ENCODE measurements around the gene MINK1. TPM values are rescaled to one million over a fixed set of nuclear protein-coding genes. Genes with fewer than 3 reads are reported as not detected.

Gene MINK1
- total and polyA plus RNA-seq, 2 donors (not counting 1 experiment from before 2014, with no cell fraction given), result 109 to 160 TPM

- Mint-ChIP-seq H3K4me3 (no peak overlapping the region), H3K4me1 (no peaks in the 10 kb centered on the region), H3K27me3 (no peaks in the 10 kb centered on the region), H3K9me3 (ENCODE audit: insufficient read depth) (no peaks in the 10 kb centered on the region), H3K27ac (no peak overlapping the region)
- H3K4me3 ChIP-seq (ENCODE audit: control extremely low read depth in 1 of 5, extremely low read depth in 1 of 5, insufficient read depth in 1 of 5, low read depth in 2 of 5, low read length in 4 of 5), result no peak overlapping the region
- peaks cover 0 to 30% of the 10 kb centered on the region in 2 experiments for H3K36me3 ChIP-seq (replicated peaks in 1 of 2; ENCODE audit: control extremely low read depth in 1 of 2, control insufficient read depth in 1 of 2, extremely low read depth in 1 of 2, insufficient read depth in 2 of 2, low read length in 1 of 2)
- H3K79me2 ChIP-seq (ENCODE audit: control insufficient read depth, insufficient read depth, low read length), result no peaks in the 10 kb centered on the region
- DNase-seq (no peak), ATAC-seq (ENCODE audit: low read depth) (no peak)
- no peaks in the 10 kb centered on the region for H3K9me3 ChIP-seq (ENCODE audit: control extremely low read depth in 1 of 3, control insufficient read depth in 2 of 3, insufficient read depth in 1 of 3, low read length in 2 of 3)
- no peaks in the 10 kb centered on the region for H3K27me3 ChIP-seq (replicated peaks in 1 of 4; ENCODE audit: control extremely low read depth in 1 of 4, control insufficient read depth in 3 of 4, insufficient read depth in 4 of 4, low read length in 3 of 4)
- no peaks in the 10 kb centered on the region for H4K20me1 ChIP-seq (ENCODE audit: control insufficient read depth, insufficient read depth, low read length, poor library complexity, severe bottlenecking)
- 100% methylated on average over 8 of the region's 13 CpGs for WGBS (ENCODE audit: insufficient coverage)
- H3K27ac ChIP-seq (ENCODE audit: low read length in 2 of 2), result no peak overlapping the region
- no peak overlapping the region for H3K4me2 ChIP-seq (replicated peaks; ENCODE audit: low read depth, low read length, poor library complexity, severe bottlenecking)
- H3K4me1 ChIP-seq (ENCODE audit: control insufficient read depth in 2 of 2, insufficient read depth in 2 of 2, low read length in 2 of 2), result no peaks in the 10 kb centered on the region
- H3K9ac ChIP-seq (ENCODE audit: low read length), result no peak overlapping the region
- TF ChIP-seq CTCF (IDR thresholded peaks at IDR 0.05) (no peak), EZH2 (IDR thresholded peaks at IDR 0.05; ENCODE audit: borderline replicate concordance, insufficient read depth, low read depth, low read length, poor library complexity, severe bottlenecking) (no peak)
- POLR2A ChIA-PET, result interaction anchor here (0.5 kb wide), 1 partner anchor 146 kb away, joined by 4 read pairs; no protein-coding TSS in a partner anchor
- CTCF ChIA-PET, result no interaction called here
- intact Hi-C loops (cut with micrococcal nuclease), result no loop called here
- H2AFZ ChIP-seq (ENCODE audit: insufficient read depth, low read depth, low read length, poor library complexity, severe bottlenecking), result no peak overlapping the region
Measured at GRCh38 chr17:4816826-4817225, 16.3 kb upstream of the MINK1 start.

GRCh38 chr17:4818276-4818675 lies 14.9 kb upstream of the MINK1 start:
- ATAC-seq (ENCODE audit: low read depth), result no peak
- no peak overlapping the region for H3K4me3 ChIP-seq (ENCODE audit: control extremely low read depth in 1 of 5, extremely low read depth in 1 of 5, insufficient read depth in 1 of 5, low read depth in 2 of 5, low read length in 4 of 5)
- no peaks in the 10 kb centered on the region for H4K20me1 ChIP-seq (ENCODE audit: control insufficient read depth, insufficient read depth, low read length, poor library complexity, severe bottlenecking)
- TF ChIP-seq EZH2 (IDR thresholded peaks at IDR 0.05; ENCODE audit: borderline replicate concordance, insufficient read depth, low read depth, low read length, poor library complexity, severe bottlenecking) (no peak), CTCF (IDR thresholded peaks at IDR 0.05) (no peak)
- H3K27ac Mint-ChIP-seq, result no peak overlapping the region
- H3K4me3 Mint-ChIP-seq, result no peak overlapping the region
- H3K27me3 ChIP-seq (replicated peaks in 1 of 4; ENCODE audit: control extremely low read depth in 1 of 4, control insufficient read depth in 3 of 4, insufficient read depth in 4 of 4, low read length in 3 of 4), result no peaks in the 10 kb centered on the region
- CTCF ChIA-PET, result no interaction called here
- H3K9ac ChIP-seq (ENCODE audit: low read length), result no peak overlapping the region
- H3K27ac ChIP-seq (ENCODE audit: low read length in 2 of 2), result no peak overlapping the region
- no peaks in the 10 kb centered on the region for H3K4me1 ChIP-seq (ENCODE audit: control insufficient read depth in 2 of 2, insufficient read depth in 2 of 2, low read length in 2 of 2)
- H3K9me3 Mint-ChIP-seq (ENCODE audit: insufficient read depth), result no peaks in the 10 kb centered on the region
- WGBS (ENCODE audit: insufficient coverage), result 98% methylated on average over 10 of the region's 12 CpGs
- no peaks in the 10 kb centered on the region for H3K4me1 Mint-ChIP-seq
- H3K27me3 Mint-ChIP-seq, result no peaks in the 10 kb centered on the region
- no peaks in the 10 kb centered on the region for H3K9me3 ChIP-seq (ENCODE audit: control extremely low read depth in 1 of 3, control insufficient read depth in 2 of 3, insufficient read depth in 1 of 3, low read length in 2 of 3)
- H3K4me2 ChIP-seq (replicated peaks; ENCODE audit: low read depth, low read length, poor library complexity, severe bottlenecking), result no peak overlapping the region
- peaks cover 0 to 31% of the 10 kb centered on the region in 2 experiments for H3K36me3 ChIP-seq (replicated peaks in 1 of 2; ENCODE audit: control extremely low read depth in 1 of 2, control insufficient read depth in 1 of 2, extremely low read depth in 1 of 2, insufficient read depth in 2 of 2, low read length in 1 of 2)
- H3K79me2 ChIP-seq (ENCODE audit: control insufficient read depth, insufficient read depth, low read length), result no peaks in the 10 kb centered on the region
- no peak overlapping the region for H2AFZ ChIP-seq (ENCODE audit: insufficient read depth, low read depth, low read length, poor library complexity, severe bottlenecking)
- no peak for DNase-seq
- intact Hi-C loops (cut with micrococcal nuclease), result no loop called here
- POLR2A ChIA-PET, result no interaction called here
